ENCODE data around the gene RAD50.

The RAD50 gene

DNA sequence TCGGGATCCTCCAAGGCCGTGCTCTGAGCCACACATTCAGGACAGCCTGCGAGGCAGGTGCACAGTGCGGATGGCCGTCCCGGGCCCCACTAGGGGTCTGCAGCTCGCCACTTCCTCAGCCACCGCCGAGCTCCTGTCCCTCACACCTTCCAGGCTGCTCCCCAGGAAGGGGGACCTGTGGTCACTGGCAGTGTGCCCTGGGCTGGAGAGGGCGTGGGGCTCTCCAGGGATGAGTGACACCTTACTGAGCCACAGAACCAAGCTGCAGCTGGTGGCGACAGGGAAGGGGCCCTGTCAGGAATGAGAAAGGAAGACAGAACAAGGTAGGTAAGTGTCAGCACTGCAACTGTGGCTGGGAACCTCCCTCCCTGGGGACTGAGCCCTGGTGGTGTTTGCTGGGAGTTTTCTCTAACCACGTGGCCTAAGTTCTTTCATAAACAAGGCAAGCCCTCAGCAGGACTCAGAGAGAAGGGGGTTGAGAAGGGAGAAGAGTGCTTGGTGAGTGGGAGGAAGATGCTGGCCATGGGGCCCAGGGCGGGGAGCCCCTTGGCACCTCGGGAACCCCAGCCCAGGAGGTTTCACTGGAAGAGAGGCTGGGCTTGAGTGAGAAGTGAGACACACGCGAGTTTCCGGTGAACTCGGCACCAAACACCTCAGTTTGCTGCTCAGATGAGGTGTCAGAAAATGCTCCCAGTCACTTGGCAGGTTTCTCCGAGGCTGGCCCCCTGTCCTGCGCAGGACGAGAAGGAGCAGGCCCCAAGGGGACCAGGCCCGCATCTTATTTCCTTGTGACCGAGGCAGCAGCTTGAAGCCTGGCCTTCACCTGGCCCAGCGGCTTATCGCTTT, 106.4 kb downstream of the RAD50 start:
- DNase-seq = peak; percentile 60 to 74

DNA sequence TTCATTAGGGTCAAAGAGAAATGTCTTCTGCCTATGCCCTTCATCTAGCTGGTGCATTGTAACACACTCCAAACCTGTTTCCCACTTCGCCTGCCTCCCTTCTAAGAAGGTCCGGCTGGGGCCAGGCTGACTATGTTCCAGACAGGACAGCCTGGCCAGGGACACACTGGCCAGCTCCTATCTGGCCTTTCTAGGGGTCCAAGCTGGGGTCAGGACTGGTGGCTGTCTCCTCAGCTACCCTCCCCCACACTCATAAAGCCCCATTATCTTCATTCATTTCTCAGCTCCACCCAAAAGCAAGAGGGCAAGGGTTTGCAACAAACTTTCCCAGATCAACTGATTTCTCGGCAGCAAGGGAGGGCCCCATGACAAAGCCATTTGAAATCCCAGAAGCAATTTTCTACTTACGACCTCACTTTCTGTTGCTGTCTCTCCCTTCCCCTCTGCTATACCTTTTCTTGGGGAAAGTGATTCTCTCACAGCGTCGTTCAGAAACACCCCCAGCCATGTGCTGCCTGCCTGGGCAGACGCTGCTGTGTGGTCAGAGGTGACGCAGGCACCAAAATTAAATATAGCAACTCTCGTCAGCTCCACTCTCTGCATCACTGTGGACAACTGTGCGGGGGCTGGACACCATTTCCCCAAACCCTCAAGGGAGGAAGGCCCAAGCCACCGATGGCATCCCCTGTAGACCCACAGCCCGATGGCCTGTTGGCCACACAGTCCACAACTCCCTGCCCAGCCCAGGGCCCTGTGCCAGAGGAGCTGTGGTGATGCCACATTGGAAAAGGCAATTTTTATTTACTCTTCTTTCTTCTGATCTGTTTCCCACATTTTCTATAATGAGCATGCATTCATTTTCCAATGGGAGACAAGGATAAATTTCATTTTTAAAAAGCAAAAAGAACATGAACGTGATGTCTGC, 107.3 kb downstream of the RAD50 start:
- peak; percentile 49 to 55 for DNase-seq

DNA sequence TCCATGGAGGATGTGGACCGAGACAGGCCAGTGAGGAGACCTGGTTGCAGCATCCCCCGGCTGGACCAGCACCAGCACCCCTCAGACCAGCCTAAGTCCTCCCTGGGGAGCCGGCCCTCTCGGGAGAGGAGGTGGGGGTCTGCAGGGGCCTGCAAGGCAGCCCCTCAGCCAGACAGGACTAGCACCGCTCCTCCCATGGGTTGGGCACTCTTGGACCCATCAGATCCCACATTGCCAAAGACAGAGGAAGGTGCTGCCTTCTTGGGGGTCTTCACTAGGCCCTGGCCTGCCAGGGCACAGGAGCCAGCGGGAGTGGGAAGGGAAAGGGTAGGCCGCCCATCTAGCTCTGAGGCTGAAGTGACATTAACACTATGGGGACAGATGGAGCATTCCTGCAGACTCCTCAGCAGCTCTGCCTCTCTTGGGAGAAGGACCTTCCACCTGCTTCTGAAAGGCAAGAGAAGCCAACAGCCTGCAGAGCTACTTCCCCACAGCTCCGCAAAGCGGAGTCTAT, 108.0 kb downstream of the RAD50 start:
- DNase-seq = no peak

DNA sequence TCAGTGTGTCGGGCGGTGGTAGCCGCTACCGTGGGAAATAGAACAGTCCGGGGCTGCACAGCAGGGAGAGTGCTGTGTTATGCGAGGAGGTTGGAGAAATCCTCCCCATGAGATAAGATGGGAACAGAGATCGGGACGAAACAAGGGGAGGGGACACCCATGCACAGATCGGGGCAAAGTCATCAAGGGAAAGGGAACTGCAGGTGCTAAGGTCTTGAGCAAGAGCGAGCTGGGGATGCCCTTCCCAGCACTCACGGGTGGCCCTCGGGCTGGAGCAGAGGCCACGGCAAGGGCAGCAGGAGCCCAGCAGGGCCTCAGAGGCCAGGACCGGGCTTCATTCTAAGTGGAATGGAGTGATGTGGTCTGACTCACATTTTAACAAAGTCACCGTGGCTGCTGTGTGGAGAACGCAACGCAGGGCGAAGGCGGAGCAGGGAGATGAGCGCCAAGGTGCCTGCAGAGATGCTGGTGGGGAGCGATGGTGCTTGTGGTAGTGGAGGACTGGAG, 108.8 kb downstream of the RAD50 start:
- DNase-seq = no peak

DNA sequence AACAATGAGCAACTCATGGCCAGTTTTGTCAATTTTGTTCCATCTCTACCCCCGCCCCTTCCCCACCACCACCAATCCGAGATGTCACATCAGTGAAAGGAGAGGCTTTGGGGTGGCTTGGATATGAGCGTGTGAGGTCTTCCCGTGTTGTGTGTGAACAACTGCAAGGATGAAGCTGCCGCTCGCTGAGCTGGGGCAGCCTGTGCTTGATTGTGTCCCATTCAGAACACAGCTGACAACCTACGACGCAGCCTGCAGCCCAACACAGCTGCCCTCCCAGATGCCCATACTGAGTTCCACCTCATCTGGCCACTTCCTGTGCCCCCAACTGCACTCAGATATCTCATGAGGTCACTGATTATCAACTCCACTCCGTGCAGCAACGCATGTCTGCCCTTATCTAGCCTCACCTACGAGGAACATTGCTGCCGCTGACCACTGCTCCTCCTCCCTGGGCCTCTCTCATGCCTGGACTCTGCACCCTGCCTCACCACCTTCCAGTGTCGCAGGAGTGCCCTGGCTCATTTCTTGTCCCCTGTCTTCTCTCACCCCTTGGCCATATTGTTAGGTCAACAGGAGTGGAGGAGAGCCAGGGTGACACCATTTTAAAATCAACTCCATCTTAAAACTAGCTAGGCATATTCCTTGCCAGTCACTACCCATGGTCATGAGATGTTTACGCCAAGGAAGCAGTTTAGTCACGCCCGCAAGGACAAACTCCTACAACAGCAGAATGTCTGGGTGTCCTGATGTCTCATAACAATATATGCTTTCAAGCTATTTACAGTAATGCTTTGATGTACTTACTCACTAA, 109.7 kb downstream of the RAD50 start:
- DNase-seq = no peak

GRCh38 chr5:132667309-132667708, 110.5 kb downstream of the RAD50 start:
- DNase-seq = no peak

- no peak for DNase-seq
Measured at GRCh38 chr5:132667761-132668705, 111.3 kb downstream of the RAD50 start.

DNA sequence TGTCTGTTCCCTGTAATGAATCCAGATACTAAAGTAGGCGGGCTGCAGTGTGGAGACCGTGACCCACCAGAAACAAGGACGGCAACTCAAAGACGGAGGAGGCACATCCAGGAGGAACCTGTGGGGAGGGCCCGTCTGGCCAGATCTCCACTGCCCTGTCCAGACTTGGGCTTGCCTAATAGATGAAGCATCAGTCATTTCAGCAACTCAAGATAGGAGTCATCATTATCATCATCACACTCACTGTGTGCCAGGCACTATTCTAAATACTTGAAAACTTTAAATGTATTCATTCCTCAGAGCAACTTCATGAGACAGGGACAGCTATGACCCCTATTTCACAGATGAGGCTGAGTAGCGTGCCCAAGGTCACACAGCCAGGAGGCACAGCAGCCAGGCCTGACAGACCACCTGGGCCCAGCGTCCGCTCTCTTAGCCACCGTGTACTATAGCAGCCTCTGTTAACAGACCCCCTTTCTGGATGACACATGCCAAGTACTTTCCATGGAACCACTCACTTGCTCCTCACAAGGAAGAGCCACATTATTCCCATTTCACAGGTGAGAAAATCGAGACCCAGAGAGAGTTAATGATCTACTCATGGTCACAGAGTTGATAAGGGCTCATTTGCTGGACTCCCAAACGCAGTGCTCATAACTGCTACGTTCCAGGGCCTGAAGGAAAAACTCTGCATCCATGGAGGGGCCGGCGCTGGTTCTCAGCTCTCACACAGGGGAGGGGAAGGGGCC, 112.1 kb downstream of the RAD50 start:
- no peak for DNase-seq

- DNase-seq = no peak
Measured at GRCh38 chr5:132669455-132669820, 112.7 kb downstream of the RAD50 start.

GRCh38 chr5:132669966-132670882, 113.4 kb downstream of the RAD50 start:
- DNase-seq = no peak

- no peak for DNase-seq
Measured at GRCh38 chr5:132671000-132671399, 114.2 kb downstream of the RAD50 start.

- no peak for DNase-seq
Measured at GRCh38 chr5:132673488-132673887, 116.7 kb downstream of the RAD50 start.

DNA sequence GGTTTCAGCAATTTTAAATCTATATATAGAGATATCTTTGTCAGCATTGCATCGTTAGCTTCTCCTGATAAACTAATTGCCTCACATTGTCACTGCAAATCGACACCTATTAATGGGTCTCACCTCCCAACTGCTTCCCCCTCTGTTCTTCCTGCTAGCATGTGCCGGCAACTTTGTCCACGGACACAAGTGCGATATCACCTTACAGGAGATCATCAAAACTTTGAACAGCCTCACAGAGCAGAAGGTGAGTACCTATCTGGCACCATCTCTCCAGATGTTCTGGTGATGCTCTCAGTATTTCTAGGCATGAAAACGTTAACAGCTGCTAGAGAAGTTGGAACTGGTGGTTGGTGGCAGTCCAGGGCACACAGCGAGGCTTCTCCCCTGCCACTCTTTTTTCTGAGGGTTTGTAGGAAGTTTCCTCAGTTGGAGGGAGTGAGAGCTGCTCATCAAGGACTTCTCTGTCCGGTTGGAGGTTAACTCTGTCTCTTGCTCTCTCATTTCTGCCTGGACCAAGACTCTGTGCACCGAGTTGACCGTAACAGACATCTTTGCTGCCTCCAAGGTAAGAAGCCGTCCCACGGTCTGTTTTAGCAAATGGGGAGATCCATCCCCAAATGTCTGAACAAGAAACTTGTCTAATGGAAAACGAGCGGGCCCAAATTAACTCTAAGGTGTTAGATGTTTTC, 117.3 kb downstream of the RAD50 start, which contains the start of gene IL4:
IL4 (plus strand) TSS at position 51 of the 692 bp plus-strand sequence; CDS start at position 113, 62 bp downstream.
- no peak for DNase-seq

DNA sequence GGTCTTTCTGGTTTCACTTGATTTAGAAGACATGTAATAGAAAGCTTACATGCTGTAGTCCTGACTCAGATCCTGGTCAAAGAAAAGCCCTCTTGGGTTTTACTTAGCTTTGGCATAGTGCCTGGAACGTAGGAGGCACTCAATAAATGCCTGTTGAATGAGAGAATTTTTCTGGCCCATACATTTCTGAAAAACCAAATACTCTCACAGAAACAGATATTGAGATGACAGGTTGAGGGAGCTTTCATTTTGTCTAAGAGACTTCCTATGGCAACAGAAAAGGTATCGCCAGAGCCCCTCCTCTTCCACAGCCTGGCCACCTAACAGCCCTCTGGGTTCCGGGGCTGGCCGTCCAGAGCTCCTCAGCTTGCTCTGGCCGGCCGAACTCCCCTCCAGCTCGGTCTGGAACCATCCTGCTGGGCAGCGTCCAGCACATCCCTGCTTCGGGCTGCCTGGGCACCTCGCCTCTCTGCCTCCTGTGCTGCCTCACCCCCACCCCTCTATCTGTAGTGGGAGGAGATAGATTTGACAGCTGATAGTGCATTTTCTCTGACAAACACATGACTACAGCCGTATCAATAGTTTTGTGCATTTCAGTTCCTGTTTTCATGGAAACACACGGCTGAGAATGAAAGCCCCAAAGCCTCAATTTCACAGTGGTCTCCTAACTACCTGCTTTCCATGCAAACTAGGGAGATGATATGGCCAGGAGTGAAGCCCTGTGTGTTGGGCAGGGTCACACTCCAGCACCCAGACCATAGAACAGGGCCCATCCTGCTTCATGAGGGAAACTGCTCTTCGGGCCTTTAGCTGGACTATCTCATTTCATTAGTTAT, 118.1 kb downstream of the RAD50 start:
- DNase-seq = peak in 1 of 2 donors; percentile 25

DNA sequence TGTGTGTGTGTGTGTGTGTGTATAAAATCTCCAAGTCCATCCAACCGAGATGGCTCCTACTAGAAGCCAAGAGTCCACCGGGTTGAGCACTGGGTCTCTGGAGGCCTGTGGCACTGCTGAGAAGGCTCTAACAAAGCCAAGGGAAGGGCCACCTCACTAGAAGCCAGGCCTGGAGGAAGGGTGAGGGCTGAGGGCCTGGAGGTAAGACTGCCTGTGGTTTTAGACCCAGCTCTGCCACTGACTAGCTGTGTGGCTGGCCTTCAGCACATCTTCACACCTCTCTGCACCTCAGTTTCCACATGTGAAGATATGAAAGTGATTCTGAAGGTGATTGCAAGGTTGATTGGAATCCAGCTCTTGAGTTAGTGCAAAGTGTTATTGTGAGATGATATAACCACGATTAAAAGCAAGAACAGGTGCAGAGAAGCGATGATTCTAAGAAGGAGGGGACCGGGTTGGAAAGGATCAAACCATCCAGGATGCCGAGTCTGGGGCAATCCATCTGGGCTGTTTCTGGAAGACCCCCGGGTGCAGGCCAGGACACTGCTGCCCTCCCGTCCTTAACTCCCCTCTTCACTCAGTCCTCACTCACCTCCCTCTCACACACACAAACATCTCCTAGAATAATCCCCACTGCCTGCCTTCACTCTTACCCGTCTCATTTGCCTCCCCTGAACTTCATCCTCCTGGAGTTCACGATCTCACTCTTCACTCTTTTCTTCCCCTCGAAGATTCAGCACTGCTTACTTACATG, 119.3 kb downstream of the RAD50 start:
- no peak for DNase-seq

- no peak for DNase-seq
Measured at GRCh38 chr5:132677191-132677590, 120.4 kb downstream of the RAD50 start.
